ENCODE measurements around the gene TOX3.

Gene TOX3

DNA sequence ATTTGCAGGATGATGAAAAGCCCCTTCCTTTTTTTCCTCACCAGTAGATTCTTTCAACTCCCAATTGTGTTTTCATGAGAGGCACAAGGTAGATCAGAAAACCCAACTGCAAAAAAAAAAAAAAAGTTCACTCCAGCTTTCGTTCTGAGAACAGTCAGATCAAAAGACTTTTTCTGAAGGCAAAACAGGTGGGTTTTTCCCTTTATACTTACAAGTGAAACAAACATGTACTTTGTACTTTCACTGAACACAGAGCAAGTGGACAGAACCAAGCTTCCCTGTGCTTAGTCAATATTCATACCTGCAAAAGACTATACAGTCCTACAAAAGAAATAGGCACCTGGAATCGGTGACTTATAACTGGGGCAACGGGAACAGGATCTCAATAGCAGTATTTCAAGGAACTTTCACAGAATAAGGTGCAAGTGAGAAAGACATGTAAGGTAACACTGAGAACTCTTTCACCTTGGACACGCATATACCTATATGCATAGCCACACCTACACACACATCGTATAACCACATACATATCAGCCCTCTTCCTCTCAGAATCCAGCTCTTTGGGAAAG, 54.1 kb downstream of the TOX3 start:
- no peak for DNase-seq (ENCODE audit: low read depth)

DNA sequence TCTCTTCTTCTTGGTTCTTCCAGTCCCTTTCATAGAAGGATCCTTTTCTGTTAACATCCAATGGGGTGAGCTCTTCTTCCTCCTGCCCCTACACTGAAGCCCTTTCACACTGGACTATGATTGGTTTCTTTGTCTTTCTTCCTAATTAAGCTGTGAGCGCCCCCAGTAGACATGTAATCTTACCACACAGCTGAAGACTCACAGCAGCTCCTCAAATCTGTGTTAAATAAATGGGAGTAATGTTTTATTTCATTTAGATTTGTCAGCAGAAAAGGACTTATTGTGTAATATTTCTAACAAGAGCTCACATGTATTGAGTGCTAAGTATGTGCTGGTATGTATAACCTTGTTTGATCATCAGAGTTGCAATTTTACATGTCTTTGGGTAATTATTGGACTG, 55.7 kb downstream of the TOX3 start:
- DNase-seq (ENCODE audit: low read depth) = no peak

DNA sequence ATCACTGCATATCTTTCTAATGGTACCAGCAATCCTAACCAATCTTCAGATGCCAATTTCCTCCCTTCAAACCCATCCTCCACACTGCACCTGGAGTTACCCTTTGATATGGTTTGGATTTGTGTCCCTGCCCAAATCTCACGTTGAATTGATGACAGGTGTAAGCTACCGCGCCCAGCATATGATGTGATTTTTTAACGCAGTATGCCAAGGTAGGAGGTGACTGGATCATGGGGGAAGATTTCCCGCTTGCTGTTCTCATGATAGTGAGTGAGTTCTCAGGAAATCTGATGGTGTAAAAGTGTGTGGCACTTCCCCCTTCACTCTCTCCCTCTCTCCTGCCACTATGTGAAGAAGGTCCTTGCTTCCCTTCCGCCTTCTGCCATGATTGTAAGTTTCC, 57.0 kb downstream of the TOX3 start:
- no peak for DNase-seq (ENCODE audit: low read depth)

DNA sequence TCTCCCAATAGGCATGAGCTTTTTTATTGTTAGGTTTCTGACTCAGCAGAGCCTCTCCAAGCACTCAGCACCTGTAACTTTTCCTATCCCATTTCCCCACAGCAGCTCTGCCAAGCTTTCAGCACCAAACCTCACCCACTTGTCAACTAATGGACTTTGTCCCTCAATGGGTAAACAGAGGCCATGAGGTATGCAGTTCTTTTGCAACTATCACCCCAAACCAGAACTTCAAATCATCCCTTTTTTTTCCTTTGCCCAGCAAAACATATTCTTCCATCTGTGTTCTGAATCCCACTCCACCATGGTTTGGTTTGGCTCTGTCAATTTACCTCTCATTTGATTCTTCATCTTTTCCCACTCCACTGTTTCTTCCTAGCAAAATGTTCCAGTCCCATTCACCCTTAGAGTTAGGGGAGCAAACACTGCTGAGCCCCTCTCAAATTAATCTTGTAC, 58.1 kb downstream of the TOX3 start:
- DNase-seq (ENCODE audit: low read depth) = no peak

DNA sequence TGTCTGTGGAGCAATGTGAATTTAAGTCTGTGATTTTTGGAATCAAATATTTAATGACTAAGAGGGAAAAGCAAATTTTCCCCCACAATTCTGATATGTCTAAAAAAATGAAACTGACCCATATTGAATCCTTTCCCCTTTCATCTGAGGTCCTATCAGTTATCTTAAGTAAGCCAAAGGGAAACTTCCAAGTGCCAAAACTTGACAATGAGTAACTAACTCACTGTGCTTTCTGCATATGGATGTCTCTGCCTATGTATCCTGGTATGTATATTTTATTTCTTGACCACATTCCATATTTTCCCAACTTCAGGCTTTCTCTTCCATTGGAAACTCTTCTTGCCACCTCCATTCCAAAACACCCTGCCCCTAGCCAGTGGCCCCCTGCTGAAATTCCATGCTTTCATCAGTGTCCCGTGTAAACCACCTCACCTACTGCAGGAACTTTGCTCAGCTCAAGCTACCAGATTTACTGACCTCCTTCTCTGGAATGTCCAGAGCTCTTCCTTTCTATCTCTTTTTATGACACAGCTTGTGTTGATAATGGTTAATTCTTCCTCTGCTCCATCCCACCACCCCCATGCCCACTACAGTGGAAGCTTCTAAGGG, 59.0 kb downstream of the TOX3 start:
- no peak for DNase-seq (ENCODE audit: low read depth)

DNA sequence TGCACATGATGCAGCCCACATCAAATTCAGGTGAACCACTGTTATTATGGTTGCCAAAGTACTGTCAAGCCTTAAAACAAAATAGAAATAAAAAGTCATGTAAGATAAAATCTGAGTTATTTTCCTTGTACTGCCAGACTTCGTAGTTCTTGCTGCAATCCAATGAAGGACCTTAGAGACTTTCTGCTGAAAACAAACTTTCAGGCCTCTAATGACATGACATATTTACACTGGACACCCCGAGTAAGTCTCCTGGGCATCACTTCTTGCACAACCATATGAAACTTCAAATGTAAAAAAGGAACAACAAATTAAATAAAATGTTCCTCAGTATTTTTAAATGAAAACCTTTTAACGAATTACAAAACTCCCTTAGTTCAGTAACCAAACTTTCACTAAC, 66.7 kb downstream of the TOX3 start:
- no peak for DNase-seq (ENCODE audit: low read depth)

DNA sequence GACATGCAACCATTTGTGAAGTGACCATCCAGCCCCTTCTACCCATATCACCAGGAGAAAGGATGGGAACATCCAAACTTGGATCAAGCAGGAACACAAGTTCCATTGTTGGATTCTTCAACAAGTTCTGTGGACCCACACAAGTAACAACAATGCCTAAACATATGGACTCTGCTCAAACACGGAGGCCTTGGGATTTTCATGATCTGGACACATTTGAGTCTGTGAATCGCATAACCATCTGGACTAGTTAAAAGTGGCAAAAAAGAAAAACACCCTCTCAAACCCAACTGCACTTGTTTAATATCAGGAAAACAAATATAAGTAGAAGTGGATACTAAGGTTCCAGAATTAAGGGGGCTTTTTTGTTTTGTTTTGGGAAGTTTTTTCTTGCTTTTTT, 70.8 kb downstream of the TOX3 start:
- no peak for DNase-seq (ENCODE audit: low read depth)

DNA sequence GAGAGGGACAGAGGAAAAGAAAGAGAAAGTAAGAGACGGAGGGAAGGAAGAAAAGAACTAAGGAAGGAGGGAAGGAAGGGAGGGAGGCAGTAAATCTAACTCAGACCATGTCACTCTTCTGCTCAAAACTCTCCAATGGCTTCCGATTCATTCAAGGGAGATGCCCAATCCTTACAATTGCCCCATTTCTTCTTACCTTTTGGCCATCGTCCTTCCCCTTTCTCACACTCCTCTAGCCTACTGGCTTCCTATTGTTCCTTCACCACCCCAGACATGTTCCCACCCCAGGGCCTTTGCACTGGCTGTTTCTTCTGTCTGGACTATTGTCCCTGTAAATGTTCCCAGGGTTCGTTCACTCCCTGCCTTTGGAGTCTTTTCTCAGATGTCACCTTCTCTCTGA, 72.3 kb downstream of the TOX3 start:
- DNase-seq (ENCODE audit: low read depth) = no peak

DNA sequence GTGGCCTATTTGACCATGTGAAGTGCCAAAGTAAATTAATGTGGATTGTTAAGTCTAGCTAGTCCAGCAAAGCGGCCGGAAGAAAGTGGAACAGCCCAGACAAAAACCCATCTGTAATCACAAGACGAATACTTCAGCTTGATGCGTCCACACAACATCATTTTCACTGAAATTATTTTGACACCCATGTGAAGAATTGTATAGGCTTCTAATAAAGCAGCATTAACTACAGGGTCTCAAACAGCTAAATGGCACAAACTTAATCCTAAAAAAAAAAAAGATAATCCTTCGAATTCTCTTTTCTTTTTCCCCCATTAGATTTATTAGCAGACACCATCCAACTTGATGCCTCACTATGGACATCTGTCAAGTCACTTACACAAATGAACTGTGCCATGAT, 73.8 kb downstream of the TOX3 start:
- no peak for DNase-seq (ENCODE audit: low read depth)

DNA sequence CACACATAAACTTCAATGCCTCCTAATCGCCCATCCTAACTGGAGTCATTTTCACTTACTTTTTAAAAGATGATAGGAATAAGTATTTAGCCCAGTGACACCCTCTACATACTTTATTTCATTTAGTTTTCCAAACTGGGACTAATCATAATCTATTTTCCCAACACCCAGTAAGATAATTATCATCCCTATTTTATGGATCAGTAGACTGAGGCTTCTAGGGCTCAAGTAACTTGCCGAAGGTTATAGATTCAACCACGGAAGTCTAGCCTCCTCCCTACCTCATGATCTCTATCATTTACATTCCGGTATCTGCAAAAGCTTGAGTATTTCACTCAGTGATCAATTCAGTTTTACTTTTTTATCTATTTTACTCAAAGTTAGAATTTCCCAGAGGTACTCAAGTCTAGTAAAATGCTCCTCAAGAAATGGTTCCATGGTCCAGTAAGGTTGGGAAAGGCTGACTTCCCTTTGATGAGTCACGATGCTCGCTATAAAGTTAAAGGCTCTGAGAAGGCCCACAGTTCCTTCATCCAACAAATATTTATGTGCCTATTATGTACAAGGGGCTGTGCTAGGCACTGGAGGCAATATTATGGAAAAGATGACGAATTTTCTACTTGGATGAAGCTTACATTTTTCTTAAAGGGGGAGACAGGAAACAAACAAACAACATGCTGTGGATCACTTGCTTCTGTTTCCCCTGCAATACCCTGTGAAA, 75.1 kb downstream of the TOX3 start:
- no peak for DNase-seq (ENCODE audit: low read depth)

DNA sequence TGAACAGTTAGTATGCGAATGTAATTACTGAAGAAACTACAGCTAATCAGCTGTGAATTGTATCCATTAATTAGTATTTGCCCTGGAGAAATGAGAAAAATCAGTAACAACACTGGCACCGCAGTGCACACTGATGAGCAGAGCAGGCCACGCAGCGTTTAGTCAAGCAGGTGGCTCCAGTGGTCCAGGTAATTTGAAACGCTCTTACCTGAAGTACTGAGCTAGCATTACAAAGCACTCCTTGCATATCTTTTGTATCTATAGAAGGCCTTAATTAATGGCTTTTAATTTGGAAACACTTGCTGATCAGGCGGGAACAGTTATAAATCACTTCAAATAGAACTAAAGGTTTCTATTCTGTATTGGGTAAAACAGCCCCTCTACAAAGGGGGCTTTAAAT, 76.4 kb downstream of the TOX3 start:
- no peak for DNase-seq (ENCODE audit: low read depth)

DNA sequence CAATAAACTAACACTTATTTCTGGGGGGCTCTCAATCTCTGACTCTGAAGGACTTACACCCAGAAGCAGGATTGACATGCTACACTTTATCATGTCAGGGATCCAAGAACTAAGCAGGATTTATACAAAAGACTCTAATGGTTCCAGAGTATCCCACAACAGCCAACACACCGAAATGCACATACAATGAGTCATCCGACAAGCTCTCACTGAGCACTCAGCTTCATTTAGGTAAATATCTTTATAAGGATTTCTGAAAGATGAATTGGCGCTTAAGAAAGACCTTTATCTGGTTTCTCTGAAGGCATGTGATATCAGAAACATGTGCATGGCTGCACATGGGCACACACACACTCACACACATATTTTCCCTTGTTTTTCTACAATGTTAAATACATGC, 77.2 kb downstream of the TOX3 start:
- peak; percentile 5 for DNase-seq (ENCODE audit: low read depth)

DNA sequence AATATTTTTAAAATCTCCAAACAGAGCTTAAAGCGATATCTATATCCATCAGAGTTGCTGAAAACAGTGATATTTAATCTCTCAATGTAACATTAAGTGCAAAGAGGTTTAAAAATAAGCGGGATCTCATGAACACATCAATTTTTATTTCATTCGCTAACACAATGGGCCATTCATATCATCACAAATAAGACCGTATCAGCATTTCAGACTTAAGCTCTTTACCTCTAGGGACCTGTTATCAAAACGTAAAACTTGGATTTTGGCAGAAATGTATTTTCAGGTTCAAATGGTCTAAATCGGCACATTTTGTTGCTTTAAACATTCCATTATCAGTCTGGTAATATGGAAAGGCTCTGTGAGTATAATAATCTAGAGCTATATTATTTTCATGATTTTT, 77.9 kb downstream of the TOX3 start:
- no peak for DNase-seq (ENCODE audit: low read depth)

DNA sequence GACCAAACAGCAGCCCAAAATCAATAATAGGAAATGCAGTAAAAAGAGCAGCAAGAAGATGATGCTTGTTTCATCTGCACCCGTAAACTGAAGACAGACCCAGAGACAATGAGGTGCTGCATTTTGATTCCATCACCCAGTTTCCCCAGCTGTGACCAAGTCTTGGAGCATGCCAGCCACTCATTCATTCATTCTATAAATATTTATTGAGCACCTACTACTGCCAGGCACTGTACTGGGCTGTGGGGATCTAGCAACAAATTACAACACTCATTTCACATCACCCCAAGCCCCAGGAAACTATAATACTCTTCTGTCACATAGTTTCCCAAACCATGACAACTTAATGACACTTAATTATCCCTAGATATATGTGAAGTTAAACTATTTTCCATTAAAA, 79.2 kb downstream of the TOX3 start:
- DNase-seq (ENCODE audit: low read depth) = no peak

DNA sequence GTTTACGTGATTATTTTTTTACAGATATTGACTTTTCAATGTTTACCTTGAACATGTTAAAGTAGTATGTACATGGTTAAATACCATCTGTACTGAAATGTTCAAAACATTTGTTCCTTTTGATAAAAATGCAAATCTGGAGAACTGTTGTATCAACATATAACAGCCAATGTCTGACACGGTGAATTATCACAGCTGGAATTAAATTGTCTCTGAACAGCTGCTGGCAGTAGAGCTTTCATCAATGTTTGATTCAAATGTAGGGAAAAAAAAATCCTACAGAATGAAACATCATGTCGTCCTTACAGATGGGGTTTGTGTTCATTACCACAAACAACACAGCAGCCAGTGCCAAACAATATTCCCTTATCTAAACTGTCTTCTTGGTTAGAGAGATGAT, 79.9 kb downstream of the TOX3 start:
- DNase-seq (ENCODE audit: low read depth) = no peak

DNA sequence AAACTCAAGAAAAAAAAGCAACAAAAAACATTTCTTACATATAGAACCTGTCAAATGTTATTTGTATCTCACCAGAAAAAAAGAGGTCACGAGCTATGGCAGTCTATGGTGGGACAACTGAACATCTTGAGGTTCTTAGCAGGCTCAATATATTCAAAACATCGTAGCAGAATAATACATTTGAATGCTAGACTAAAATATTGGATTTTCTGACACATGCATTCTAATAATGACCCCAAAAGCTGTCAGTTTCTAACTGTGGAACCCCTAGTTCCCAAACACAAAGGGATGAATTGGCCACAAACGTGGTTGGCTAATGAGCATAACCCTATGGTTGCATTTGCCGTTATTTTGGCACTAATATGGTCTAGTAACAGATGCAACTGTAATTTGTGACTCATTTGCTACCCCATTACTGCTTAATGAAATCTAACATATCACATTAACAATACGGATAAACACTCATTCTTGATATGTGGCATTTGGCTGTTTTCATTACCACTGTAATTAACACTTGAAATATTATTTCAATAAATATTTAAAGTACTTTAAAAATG, 81.2 kb downstream of the TOX3 start:
- no peak for DNase-seq (ENCODE audit: low read depth)

DNA sequence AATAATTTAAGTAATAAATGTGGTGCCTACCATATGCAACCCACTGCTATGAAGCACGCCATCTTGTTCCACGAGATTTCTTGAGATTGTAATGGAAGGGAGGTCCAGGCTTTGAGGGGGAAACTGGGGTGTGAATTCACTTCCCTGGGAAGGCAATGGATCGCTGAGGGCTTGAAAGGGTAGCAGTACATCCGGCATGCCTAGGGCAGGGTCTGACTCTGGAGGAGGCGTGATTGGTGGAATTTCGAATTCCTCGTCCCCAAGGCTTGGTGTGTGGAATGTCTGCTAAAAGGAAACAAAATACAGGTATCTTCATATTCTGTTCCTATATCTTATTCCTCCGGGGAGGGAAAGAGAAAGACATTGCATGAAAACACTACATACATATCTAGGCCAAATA, 83.0 kb downstream of the TOX3 start:
- no peak for DNase-seq (ENCODE audit: low read depth)

DNA sequence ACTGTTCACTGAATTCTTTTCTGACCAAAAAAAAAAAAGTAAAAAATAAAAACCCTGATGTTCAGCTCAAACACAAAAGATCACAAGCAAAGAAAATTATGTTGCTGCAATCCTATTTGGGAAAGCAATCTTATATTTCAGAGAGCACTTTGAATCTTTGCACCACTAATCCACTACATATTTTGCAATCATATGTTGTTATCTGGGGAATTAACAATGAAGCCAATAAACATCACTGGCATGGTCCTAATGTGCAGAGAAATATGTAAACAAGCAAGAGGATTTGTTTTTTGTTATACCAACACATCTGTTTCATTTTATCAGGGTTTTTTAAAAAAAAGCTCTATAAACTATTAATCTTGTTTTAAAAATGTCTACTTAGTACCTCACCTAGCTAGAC, 84.1 kb downstream of the TOX3 start:
- DNase-seq (ENCODE audit: low read depth) = no peak

DNA sequence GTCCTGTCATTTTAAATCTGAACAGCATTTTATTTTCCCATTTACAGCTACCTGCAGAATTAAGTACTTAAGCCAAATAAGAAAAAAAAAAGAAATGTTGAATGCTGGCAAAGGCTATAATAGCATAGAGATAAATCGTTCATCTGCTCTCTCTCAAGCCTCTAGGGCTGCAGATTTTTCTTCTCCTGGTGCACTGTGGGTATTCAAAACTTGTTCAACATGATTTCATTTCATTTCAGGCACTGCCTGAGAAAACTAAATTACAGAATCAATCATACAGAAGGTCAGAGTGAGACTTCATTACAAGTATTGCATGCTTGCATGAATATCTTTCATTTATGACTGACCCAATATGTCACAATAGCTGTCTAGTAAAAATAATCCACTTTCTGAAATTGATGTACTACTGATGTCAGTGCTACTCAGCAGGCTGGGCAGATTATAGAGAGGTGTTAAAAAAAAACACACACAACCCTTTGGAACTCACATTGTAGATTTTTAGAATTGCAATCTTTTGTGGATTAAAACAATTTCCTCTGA, 86.2 kb downstream of the TOX3 start:
- no peak for DNase-seq (ENCODE audit: low read depth)

DNA sequence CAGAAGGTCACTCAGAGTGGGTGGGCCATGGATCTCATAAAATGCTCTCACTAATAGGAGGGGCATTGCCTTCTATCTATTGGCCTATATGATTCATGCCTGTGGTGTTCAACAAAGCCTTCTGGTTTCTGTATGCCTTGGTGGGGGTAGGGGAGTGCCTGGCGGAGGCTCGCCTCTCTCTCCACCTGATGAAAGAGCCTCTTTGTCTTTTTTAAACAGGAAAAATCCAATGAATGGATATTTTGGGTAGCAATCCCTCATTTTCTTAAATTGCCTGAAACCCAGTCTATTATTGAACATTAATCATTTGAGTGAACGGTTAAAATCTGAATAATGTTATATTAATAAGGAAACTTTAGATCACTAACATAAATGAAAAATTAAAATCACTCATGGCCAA, 90.6 kb downstream of the TOX3 start:
- DNase-seq (ENCODE audit: low read depth) = no peak

DNA sequence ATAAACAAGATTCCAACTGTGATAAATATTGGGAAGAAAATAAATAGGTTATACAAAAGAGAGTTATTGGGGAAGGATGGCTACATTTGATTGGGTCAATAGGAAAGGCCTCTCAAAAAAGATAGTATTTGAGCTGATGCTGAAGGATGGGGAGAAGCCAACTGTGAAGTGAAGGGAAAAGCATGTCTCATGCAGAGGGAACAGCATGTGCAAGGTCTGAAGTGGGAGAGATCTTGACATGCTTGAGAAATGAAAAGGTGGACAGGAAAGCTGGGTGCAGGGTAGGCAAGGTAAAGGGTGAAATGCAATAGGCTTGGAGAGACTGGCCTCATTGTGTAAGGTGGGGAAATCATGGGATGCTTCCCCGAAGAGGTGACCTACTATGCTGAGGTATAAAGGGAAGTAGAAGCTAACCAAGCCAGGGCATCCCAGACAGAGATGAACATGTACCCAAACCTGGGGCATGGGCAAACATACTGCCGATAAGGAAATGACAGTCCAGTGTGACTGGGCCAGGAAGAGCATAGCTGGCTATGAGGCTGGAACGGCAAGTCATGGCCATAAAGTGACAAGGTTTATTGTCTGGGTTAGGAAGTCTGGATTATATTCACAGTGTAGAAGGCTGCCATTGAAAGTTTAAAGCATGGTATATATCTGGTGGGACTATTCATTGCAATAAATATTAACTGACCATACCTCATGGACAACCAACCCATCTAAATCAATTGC, 91.2 kb downstream of the TOX3 start:
- no peak for DNase-seq (ENCODE audit: low read depth)

DNA sequence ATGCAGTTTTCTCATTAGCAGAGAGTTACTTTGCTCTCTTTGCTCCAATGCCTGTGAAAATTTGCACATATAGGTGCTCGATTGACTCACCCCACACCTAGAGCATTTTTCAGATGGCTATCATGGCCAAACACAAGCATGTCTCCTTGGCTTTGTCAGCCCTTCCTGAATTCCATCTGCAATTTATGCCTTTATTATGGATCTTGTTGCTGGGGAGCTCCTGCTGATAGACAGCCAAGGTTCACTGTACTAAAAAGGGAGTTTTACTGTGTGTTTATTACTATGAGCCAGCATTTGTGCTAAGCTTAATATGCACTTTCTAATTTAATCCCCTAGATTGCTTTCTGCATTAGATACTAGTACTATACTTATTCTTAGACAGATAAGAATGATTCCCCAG, 93.3 kb downstream of the TOX3 start:
- no peak for DNase-seq (ENCODE audit: low read depth)
